Measurements from ENCODE around the gene CLPTM1L.
"Not testable (repeated sequence)": the region's sequence is repeated elsewhere in the genome, so short reads cannot be mapped to it uniquely, and the experiment has no call there.

CLPTM1L gene

GRCh38 chr5:1311439-1312055 is 33.4 kb downstream of the CLPTM1L start:
- no peak for DNase-seq

DNA sequence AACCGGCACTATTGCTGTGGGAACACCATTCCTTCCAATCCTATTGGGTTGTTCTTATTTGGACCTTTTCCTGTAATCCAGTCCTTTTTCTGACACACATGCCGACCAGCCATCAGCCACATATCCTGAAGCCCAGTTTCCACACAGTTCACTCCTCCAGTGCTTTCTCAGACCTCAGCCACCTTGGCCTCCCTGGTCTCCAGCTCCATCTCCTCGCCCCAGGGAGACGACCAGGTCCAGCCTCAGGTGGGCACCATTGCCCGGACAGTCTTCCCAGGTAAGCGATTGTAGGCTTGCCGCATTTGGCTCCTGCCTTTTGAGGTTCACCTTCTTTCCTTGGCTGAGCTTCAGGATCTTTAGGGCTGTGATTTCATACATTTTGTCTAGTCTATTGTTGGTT is 34.8 kb downstream of the CLPTM1L start:
- no peak for DNase-seq

- DNase-seq: no peak
Observed at GRCh38 chr5:1304033-1304432, 40.9 kb downstream of the CLPTM1L start.

GRCh38 chr5:1302258-1302657 is 42.6 kb downstream of the CLPTM1L start:
- DNase-seq: no peak

- DNase-seq: no peak
Observed at GRCh38 chr5:1300581-1301083, 44.3 kb downstream of the CLPTM1L start.

- no peak for DNase-seq
Observed at GRCh38 chr5:1299961-1300360, 44.9 kb downstream of the CLPTM1L start.

DNA sequence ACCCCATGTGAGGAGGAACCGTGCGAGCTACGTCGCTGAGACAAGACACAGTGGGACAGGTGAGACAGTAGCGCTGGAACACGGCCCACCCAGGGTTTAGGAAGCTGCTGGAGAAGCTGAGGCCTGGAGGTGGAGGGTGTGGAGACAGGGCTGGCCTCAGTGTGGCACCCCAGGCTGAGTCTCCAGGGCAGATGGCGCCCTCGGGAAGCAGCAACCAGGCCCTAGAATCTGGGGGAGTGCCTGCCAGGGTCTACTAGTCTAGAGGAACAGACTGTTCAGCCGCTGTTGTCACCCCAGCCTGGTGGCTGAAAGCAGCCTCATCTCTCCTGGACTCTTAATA is 45.4 kb downstream of the CLPTM1L start:
- no peak for DNase-seq

DNA sequence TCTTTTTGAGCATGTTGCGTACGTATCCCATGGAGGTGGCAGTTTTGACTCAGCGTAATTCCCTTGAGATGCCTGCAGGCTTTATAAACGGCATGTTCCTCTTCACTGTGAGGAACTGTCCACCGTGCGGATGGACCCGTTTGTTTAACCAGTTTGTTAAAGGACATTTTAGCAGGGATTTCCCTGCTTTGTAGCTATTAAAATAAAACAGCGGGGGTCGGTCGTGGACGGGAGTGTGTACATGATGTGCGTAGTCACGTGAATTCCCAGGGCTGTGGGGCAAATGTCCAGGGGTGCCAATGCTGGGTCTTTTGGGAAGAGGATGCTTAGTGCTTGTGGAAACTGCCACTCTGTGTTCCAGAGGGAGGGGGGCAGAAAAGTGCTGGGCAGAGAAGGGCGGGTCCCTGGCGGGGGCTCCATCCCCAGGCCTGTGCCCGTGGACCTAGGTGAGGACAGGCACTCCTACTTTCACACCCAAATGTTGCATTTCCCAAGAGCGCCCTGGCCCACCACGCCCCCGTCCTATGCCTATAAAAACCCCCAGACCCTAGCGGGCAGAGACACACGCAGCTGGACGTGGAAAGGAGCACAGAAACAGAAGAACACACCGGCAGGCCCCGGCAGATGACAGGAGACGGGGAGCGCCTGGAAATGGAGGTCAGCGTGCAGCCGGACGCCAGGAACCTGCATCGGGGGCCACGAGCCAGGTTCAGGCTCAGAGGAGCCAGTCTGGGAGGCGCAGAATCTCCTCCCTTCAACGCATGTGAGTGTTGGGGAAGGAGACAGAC is 46.0 kb downstream of the CLPTM1L start:
- DNase-seq: no peak

DNA sequence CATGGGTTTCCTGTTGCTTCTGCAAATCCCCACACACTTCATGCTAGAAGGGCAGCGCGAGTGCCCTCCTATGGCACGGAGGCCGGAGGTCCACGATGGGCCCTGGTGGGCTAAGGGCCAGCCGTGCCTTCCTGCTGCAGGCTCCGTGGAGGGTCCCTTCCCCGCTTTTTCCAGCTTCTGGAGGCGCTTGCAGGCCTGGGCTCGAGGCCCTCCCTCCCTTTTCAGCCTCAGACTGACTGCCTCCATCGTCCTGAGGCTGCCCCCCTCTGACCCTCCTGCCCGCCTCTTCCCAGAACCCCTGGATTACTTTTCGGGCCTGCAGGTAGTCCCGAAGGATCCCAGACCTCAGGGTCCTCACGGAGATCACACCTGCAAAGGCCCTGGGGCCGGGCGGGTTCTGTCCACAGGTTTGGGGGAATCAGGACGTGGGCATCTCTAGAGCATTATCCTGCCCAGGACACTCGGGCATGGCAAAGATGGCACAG is 46.8 kb downstream of the CLPTM1L start:
- no peak for DNase-seq

- DNase-seq: no peak
Observed at GRCh38 chr5:1297243-1297642, 47.7 kb downstream of the CLPTM1L start.

DNA sequence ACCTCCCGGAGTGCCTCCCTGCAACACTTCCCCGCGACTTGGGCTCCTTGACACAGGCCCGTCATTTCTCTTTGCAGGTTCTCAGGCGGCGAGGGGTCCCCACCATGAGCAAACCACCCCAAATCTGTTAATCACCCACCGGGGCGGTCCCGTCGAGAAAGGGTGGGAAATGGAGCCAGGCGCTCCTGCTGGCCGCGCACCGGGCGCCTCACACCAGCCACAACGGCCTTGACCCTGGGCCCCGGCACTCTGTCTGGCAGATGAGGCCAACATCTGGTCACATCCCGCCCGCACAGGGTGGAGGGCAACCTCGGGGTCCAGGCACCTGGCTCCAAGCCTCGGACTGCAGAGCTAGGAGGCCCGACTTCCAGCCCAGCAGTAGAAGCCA is 49.3 kb downstream of the CLPTM1L start:
- no peak for DNase-seq

- no peak for DNase-seq
Observed at GRCh38 chr5:1294835-1295649, 49.9 kb downstream of the CLPTM1L start, which contains the start of gene TERT. TSS of gene TERT (minus strand) at chr5:1295068. CDS start at chr5:1294989, 79 bp downstream.

DNA sequence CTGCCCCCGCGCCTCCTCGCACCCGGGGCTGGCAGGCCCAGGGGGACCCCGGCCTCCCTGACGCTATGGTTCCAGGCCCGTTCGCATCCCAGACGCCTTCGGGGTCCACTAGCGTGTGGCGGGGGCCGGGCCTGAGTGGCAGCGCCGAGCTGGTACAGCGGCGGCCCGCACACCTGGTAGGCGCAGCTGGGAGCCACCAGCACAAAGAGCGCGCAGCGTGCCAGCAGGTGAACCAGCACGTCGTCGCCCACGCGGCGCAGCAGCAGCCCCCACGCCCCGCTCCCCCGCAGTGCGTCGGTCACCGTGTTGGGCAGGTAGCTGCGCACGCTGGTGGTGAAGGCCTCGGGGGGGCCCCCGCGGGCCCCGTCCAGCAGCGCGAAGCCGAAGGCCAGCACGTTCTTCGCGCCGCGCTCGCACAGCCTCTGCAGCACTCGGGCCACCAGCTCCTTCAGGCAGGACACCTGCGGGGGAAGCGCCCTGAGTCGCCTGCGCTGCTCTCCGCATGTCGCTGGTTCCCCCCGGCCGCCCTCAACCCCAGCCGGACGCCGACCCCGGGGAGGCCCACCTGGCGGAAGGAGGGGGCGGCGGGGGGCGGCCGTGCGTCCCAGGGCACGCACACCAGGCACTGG is 50.6 kb downstream of the CLPTM1L start:
- DNase-seq: no peak

- no peak for DNase-seq
Observed at GRCh38 chr5:1293416-1294205, 51.3 kb downstream of the CLPTM1L start.

DNA sequence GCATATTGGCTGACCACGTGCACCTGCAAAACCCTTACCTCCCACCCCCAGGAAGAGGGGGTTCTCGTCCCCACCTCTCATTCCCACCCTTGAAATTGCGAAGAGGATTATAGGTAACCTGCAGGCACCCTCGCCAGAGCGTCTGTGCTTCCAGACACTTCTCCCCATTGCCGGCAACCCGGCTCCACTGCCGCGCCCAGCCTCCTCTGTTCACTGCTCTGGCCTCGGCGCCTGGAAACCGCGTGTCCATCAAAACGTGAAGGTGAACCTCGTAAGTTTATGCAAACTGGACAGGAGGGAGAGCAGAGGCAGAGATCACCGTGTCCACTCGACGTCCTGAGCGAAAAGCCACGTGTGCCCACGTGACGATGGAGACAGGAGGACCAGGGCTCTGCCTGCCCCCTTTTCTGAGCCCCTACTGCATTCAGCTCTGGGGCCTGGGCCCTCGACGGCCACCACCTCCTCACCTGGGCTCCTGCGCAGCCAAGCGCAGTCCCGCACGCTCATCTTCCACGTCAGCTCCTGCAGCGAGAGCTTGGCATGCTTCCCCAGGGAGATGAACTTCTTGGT is 52.0 kb downstream of the CLPTM1L start:
- no peak for DNase-seq

GRCh38 chr5:1292139-1292538 is 52.8 kb downstream of the CLPTM1L start:
- DNase-seq: no peak

- peak; percentile 60 for DNase-seq
Observed at GRCh38 chr5:1291611-1292080, 53.3 kb downstream of the CLPTM1L start.

DNA sequence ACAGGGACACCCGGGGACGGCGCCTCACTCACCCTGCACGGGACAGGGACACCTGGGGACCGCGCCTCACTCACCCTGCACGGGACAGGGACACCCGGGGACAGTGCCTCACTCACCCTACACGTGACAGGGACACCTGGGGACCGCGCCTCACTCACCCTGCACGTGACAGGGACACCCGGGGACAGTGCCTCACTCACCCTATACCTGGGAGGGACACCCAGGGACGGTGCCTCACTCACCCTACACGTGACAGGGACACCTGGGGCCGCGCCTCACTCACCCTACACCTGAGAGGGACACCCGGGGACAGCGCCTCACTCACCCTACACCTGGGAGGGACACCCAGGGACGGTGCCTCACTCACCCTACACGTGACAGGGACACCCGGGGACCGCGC is 53.9 kb downstream of the CLPTM1L start:
- DNase-seq: not testable (repeated sequence)

- not testable (repeated sequence) for DNase-seq
Observed at GRCh38 chr5:1289559-1289958, 55.3 kb downstream of the CLPTM1L start.

DNA sequence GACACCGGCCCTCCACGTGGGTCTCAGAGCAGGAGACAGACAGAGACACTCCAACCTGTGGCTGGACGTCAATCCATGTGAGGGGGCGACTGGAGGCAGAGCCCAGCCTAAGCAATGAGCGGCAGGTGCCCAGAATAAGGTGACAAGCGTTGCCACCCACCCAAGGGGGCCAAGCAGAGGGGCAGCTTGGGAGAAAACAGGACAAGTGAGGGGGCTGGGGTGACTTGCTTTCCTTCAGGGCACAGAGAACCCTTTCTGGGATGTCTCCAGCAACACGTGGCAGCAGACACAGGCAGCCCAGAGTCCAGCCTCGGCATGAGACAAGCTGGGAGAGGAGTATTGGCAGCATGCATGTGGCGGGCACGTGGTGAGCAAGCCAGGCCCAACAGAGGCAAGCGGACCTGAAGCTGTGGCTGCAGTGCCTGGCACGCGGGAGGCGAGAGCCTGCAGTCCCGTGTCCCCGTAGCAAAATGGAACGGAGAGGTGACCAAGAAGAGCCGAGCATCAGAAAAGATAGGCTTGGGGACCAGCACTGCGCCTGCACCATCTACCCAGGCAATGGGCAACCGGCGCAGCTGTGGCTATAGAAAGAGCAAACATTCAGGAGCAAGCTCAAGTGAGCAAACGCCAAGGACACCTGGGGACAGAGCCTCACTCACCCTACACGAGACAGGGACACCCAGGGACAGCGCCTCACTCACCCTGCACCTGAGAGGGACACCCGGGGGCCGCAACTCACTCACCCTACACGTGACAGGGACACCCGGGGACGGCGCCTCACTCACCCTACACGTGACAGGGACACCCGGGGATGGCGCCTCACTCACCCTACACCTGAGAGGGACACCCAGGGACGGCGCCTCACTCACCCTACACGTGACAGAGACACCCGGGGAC is 56.2 kb downstream of the CLPTM1L start:
- no peak for DNase-seq

DNA sequence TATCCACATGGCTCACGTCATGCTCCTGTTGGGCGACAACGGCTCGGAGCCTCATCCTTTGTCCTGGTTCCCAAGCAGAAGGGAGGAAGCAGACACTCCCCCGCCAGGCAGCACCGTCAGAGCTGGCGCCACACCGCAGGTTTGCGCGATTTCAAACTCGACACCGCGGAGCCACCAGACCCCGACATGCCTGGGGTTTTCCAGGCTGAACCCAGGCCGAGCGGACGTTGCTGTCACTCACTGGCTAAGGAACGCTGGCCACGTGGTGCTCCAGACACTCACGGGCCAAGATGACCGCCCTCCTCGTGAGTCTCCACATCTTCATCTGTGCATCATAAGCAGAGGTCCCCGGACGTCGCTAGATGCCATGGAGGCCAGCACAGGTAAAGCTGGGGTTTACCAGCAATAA is 59.0 kb downstream of the CLPTM1L start:
- no peak for DNase-seq
